Neural crest cell (in vitro differentiated cells): ENCODE data around the gene NLGN3. TPM values are rescaled to one million over a fixed set of nuclear protein-coding genes. Genes with fewer than 3 reads are reported as not detected.

Experiments
- DNase-seq: peaks from one replicate; pipeline ENCODE4 v3.0.0; 2021; ENCODE audit warnings: low read depth, mixed read lengths, low spot score
- H3K27ac Mint-ChIP-seq: one replicate; pipeline ENCODE4 v1.8.0; 2021; ENCODE audit warnings: mild to moderate bottlenecking, mixed read lengths; ENCODE audit not compliant: unreplicated experiment
- H3K27me3 Mint-ChIP-seq: 2 replicates; pipeline ENCODE4 v1.8.0; 2021; ENCODE audit warnings: low read depth, mild to moderate bottlenecking, mixed read lengths
- H3K36me3 Mint-ChIP-seq: 2 replicates; pipeline ENCODE4 v1.8.0; 2021; ENCODE audit warnings: low read depth, mild to moderate bottlenecking, mixed read lengths
- H3K4me1 Mint-ChIP-seq: 2 replicates; pipeline ENCODE4 v1.8.0; 2021; ENCODE audit warnings: mixed read lengths
- H3K4me3 Mint-ChIP-seq: one replicate; pipeline ENCODE4 v1.8.0; 2021; ENCODE audit warnings: mild to moderate bottlenecking, mixed read lengths
- H3K9me3 Mint-ChIP-seq: 2 replicates; pipeline ENCODE4 v1.8.0; 2021; ENCODE audit warnings: mixed read lengths
- CTCF ChIP-seq: fragments of 200-600 bp; sonication (generic); conservative IDR thresholded peaks from 2 replicates; pipeline ENCODE4 v1.5.0; 2021; ENCODE audit warnings: antibody characterized with exemption, mild to moderate bottlenecking
- total RNA-seq: library from RNA; stranded (reverse); gene quantifications from 2 replicates; pipeline ENCODE4 v1.2.1, GENCODE V29; 2021

NLGN3 gene
- total RNA-seq, 1 donor from 2014 or later = 31.5 TPM

DNA sequence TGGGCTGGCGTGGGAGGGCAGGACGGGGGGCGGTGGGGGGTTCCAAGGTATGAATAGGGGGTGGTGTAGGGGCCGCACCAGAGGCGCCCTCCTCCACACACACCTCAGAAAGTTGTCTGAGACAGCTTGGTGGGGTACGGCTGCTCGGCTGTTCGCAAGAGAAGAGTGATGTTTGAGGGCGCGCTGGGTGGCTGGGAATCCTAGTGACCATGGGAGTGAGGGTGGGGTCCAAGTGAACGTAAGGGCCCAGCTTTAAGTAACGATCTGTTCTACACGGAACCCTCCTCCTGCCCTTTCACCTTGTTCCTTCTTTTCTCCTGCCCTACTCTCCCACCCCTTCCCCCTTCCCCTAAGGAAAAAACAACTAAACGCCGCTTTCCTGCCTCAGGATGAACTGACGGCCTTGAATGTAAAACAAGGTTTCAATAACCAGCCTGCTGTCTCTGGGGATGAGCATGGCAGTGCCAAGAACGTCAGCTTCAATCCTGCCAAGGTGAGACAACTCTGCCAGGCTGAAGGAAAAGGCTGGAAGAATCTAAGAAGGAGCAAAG is 25.6 kb upstream of the NLGN3 start:
- DNase-seq = no peak
- H3K9me3 Mint-ChIP-seq = peaks cover 2% of the 10 kb centered on the region
- H3K27ac Mint-ChIP-seq = peak overlapping the region; percentile 88
- H3K4me1 Mint-ChIP-seq = no peaks in the 10 kb centered on the region
- no peaks in the 10 kb centered on the region for H3K27me3 Mint-ChIP-seq
- peak overlapping the region; percentile 90 for H3K4me3 Mint-ChIP-seq
- H3K36me3 Mint-ChIP-seq = peaks cover 13% of the 10 kb centered on the region
- no peak for TF ChIP-seq CTCF

- Mint-ChIP-seq H3K4me1 (peaks cover 11% of the 10 kb centered on the region), H3K4me3 (no peak overlapping the region), H3K27ac (no peak overlapping the region), H3K36me3 (peaks cover 35% of the 10 kb centered on the region), H3K27me3 (no peaks in the 10 kb centered on the region), H3K9me3 (no peaks in the 10 kb centered on the region)
- TF ChIP-seq CTCF = no peak
- no peak for DNase-seq
Measured at GRCh38 chrX:71128166-71128833, 16.3 kb upstream of the NLGN3 start.

DNA sequence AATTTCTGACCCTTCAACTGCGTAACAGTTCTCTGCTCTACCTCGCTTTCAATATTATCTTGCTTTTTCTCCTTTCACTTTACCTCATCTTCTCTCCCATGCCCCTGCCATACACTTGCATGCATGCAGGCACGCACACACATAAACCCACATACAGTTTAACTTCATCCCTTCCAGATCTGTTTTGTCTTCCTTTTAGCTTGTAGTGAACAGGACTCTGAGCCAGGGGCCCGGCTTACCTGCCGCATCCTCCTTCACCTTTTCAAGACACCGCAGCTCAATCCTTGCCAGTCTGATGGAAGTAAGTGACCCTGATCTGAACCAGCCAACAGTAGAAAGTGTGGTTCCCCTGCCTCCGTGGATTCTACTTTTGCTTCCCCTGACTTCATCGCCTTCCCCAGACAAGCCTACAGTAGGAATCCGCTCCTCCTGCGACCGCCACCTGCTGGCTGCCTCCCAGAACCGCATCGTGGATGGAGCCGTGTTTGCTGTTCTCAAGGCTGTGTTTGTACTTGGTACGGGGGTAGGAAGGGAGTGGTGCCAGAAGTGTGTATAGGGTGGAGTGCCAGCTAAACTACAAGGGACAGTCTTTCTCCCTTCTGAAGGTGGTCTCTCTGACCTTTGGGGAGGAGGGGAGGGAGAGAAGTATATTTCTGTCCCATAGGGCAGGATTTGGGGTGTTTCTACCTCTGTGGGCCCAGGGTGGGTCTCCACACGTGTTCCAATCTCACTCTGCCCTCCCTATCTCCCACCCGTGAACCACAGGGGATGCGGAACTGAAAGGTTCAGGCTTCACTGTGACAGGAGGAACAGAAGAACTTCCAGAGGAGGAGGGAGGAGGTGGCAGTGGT is 15.5 kb upstream of the NLGN3 start:
- DNase-seq = peak; percentile 72
- Mint-ChIP-seq H3K27me3 (no peaks in the 10 kb centered on the region), H3K27ac (no peak overlapping the region), H3K4me1 (peaks cover 11% of the 10 kb centered on the region), H3K9me3 (no peaks in the 10 kb centered on the region), H3K36me3 (peaks cover 32% of the 10 kb centered on the region), H3K4me3 (peak overlapping the region; percentile 2)
- TF ChIP-seq CTCF = peak; percentile 75

DNA sequence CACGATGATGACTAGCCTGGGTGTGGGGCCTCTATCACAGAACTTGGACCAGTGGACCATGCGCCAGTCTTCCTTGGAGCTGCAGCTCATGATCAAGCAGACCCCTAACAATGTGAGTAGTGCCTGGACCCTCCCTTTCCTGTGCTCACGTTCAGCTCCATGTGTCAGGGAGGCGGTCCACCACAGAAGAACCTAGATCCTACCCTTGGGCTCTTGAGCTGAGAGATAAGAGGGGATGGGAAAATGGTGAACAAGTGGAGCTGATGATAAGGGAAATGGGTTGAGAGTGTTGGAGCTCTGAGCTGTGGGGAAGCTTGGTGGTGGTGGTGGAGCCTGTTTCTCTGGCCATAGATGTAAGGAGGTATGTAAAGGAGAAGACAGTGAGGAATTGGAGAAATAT is 13.1 kb upstream of the NLGN3 start:
- H3K4me1 Mint-ChIP-seq = peaks cover 11% of the 10 kb centered on the region
- H3K36me3 Mint-ChIP-seq = peaks cover 34% of the 10 kb centered on the region
- H3K27me3 Mint-ChIP-seq = no peaks in the 10 kb centered on the region
- no peaks in the 10 kb centered on the region for H3K9me3 Mint-ChIP-seq
- no peak overlapping the region for H3K4me3 Mint-ChIP-seq
- DNase-seq = no peak
- H3K27ac Mint-ChIP-seq = no peak overlapping the region
- no peak for TF ChIP-seq CTCF

DNA sequence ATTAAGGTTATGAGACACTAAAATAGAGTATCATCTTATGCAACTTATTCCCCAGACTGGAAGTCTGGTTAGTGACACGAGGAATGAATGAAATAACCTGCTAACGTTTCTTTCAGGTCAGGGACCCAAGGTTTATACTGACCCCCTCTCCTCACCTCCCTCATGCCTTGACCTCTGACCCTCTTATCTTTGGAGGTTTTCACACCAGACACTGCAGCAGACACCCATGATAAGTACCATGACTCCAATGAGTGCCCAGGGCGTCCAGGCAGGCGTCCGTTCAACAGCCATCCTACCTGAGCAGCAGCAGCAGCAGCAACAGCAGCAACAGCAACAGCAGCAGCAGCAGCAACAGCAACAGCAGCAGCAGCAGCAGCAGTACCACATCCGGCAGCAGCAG is 4.2 kb upstream of the NLGN3 start:
- peaks cover 3% of the 10 kb centered on the region for H3K27me3 Mint-ChIP-seq
- no peak for TF ChIP-seq CTCF
- H3K4me3 Mint-ChIP-seq = no peak overlapping the region
- no peak for DNase-seq
- H3K27ac Mint-ChIP-seq = no peak overlapping the region
- peaks cover 9% of the 10 kb centered on the region for H3K36me3 Mint-ChIP-seq
- H3K4me1 Mint-ChIP-seq = peaks cover 8% of the 10 kb centered on the region
- no peaks in the 10 kb centered on the region for H3K9me3 Mint-ChIP-seq
